Stimulated activated naive CD8-positive, alpha-beta T cell treated with anti-CD3 and anti-CD28 coated beads, Interleukin-15, Interleukin-2, amounts not matched to agents 100 U/mL and 50 U/mL, for 24 hours (primary cell): ENCODE data around the gene SMARCA4.
"Not testable (repeated sequence)": the region's sequence is repeated elsewhere in the genome, so short reads cannot be mapped to it uniquely, and the experiment has no call there.

Experiments
- ATAC-seq: fragments of 150-1000 bp; cut with Tn5 transposase; one replicate; pipeline ENCODE4 v1.10.0; 2021
- DNase-seq: peaks from one replicate; pipeline ENCODE4 v3.0.0; 2021

SMARCA4 gene

GRCh38 chr19:10928563-10929401 lies 32.0 kb upstream of the SMARCA4 start, which contains the start of the genes TIMM29 and YIPF2:
TIMM29 (plus strand) TSS chr19:10928811; CDS start chr19:10928823, 12 bp downstream.
YIPF2 (minus strand) TSS chr19:10928639; CDS start chr19:10928410, 229 bp downstream.
- ATAC-seq (peak; percentile 92), DNase-seq (peak; percentile 95)

GRCh38 chr19:10929402-10929794 lies 31.4 kb upstream of the SMARCA4 start:
- no peak for ATAC-seq
- no peak for DNase-seq

GRCh38 chr19:10935371-10936059 lies 25.3 kb upstream of the SMARCA4 start:
- DNase-seq (no peak), ATAC-seq (no peak)

- peak; percentile 31 for DNase-seq
- peak; percentile 80 for ATAC-seq
Measured at GRCh38 chr19:10936661-10937084, 24.2 kb upstream of the SMARCA4 start.

- not testable (repeated sequence) for ATAC-seq, DNase-seq
Measured at GRCh38 chr19:10941649-10942048, 19.2 kb upstream of the SMARCA4 start.

GRCh38 chr19:10943412-10943811 lies 17.4 kb upstream of the SMARCA4 start:
- ATAC-seq, DNase-seq: not testable (repeated sequence)

- DNase-seq = no peak
- ATAC-seq = no peak
Measured at GRCh38 chr19:10945264-10945663, 15.6 kb upstream of the SMARCA4 start.

- ATAC-seq (no peak), DNase-seq (no peak)
Measured at GRCh38 chr19:10946958-10947657, 13.7 kb upstream of the SMARCA4 start.

GRCh38 chr19:10952809-10953208 lies 8.0 kb upstream of the SMARCA4 start:
- DNase-seq = no peak

GRCh38 chr19:10959277-10959968 lies 1.4 kb upstream of the SMARCA4 start:
- ATAC-seq, DNase-seq: not testable (repeated sequence)

More at GRCh38 chr19:10952809-10953208, 8.0 kb upstream of the SMARCA4 start:
- no peak for ATAC-seq

- DNase-seq = peak; percentile 48
- peak; percentile 24 for ATAC-seq
Measured at GRCh38 chr19:10961073-10961860, 437 bp downstream of the SMARCA4 start.

GRCh38 chr19:10962863-10963262 lies 2.0 kb downstream of the SMARCA4 start:
- ATAC-seq (no peak), DNase-seq (no peak)

- ATAC-seq = no peak
- DNase-seq = no peak
Measured at GRCh38 chr19:10963865-10964264, 3.0 kb downstream of the SMARCA4 start.

- DNase-seq = no peak
- ATAC-seq = no peak
Measured at GRCh38 chr19:10964903-10965302, 4.1 kb downstream of the SMARCA4 start.

GRCh38 chr19:10965398-10965797 lies 4.6 kb downstream of the SMARCA4 start:
- ATAC-seq = no peak

GRCh38 chr19:10966809-10967208 lies 6.0 kb downstream of the SMARCA4 start:
- DNase-seq = no peak
- ATAC-seq = no peak

More at GRCh38 chr19:10965398-10965797, 4.6 kb downstream of the SMARCA4 start:
- no peak for DNase-seq

- ATAC-seq = no peak
Measured at GRCh38 chr19:10968527-10969135, 7.8 kb downstream of the SMARCA4 start.

GRCh38 chr19:10971107-10971726 lies 10.4 kb downstream of the SMARCA4 start:
- no peak for DNase-seq
- ATAC-seq = no peak

More at GRCh38 chr19:10968527-10969135, 7.8 kb downstream of the SMARCA4 start:
- no peak for DNase-seq

- DNase-seq (no peak), ATAC-seq (no peak)
Measured at GRCh38 chr19:10975374-10976130, 14.7 kb downstream of the SMARCA4 start.
